Astrocyte (in vitro differentiated cells and primary cell): Measurements from ENCODE around the gene TLL1.

Source experiments
- CTCF ChIP-seq: IDR thresholded peaks from 2 replicates; pipeline ENCODE4 v1.5.1; 2011; ENCODE audit warnings: low read depth, mild to moderate bottlenecking, inconsistent platforms, low read length, moderate library complexity; ENCODE audit not compliant: insufficient read depth
- EZH2 ChIP-seq: IDR thresholded peaks from 2 replicates; pipeline ENCODE4 v1.6.1; 2012; ENCODE audit warnings: mild to moderate bottlenecking, low read length, inconsistent platforms; ENCODE audit not compliant: insufficient read depth

DNA sequence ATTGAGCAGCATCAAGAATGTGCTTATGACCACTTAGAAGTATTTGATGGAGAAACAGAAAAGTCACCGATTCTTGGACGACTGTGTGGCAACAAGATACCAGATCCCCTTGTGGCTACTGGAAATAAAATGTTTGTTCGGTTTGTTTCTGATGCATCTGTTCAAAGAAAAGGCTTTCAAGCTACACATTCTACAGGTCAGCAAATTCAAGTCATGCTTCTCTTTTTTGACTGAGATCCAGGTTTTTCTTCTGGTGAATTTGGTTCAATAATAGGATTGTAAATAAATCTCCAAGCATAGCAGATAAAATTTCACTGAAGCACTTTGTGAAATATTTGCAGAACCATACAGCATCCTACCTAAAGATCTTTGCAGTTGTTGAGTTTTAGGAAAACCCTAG lies 218.1 kb downstream of the TLL1 start:
- TF ChIP-seq CTCF (no peak), EZH2 (no peak)
